Keratinocyte (primary cell): ENCODE results near the gene ALOXE3.

Experiments
- CTCF ChIP-seq, 3 experiments: IDR thresholded peaks in 1 of 3; conservative IDR thresholded peaks in 1 of 3; optimal IDR thresholded peaks in 1 of 3; 2 replicates in 2 of 3; 3 replicates in 1 of 3; pipeline versions ENCODE3 to v1.5.1; 2011; ENCODE audit warnings: low read length in 3 of 3, mild to moderate bottlenecking in 3 of 3, moderate library complexity in 2 of 3, control low read depth in 1 of 3, inconsistent platforms in 1 of 3; ENCODE audit not compliant: insufficient read depth in 2 of 3; ENCODE audit errors: extremely low read depth in 1 of 3
- EZH2 ChIP-seq: IDR thresholded peaks from one replicate; pipeline ENCODE4 v1.6.1; 2012; ENCODE audit warnings: inconsistent platforms, mild to moderate bottlenecking, low read length, moderate library complexity

GRCh38 chr17:8067806-8068205, 50.5 kb downstream of the ALOXE3 start:
- no peak for TF ChIP-seq CTCF (optimal IDR thresholded peaks at IDR 0.05 in 1 of 3, IDR thresholded peaks at IDR 0.05 in 1 of 3, conservative IDR thresholded peaks at IDR 0.05 in 1 of 3; ENCODE audit: extremely low read depth in 1 of 3, insufficient read depth in 2 of 3, low read length in 3 of 3)
- TF ChIP-seq EZH2 = no peak
